Activated T-helper 1 cell treated with anti-CD3 and anti-CD28 coated beads, Interleukin-12 subunit alpha, Interleukin-12 subunit beta, Interleukin-2, Interleukin-4 antibody, amounts not matched to agents 30 ng/mL and 10 ng/mL and 1 ng/mL, durations not matched to agents 14 hours and 24 hours and 36 hours (primary cell): Measurements from ENCODE around the gene CIDEC. TPM values are rescaled to one million over a fixed set of nuclear protein-coding genes. Genes with fewer than 3 reads are reported as not detected.
"Not testable (repeated sequence)": the region's sequence is repeated elsewhere in the genome, so short reads cannot be mapped to it uniquely, and the experiment has no call there.

Source experiments
- DNase-seq: peaks from one replicate; pipeline ENCODE4 v3.0.0; 2021; ENCODE audit warnings: low spot score
- H3K27ac Mint-ChIP-seq: one replicate; pipeline ENCODE4 v1.8.0; 2021; ENCODE audit warnings: mild to moderate bottlenecking, mixed read lengths
- H3K27me3 Mint-ChIP-seq: one replicate; pipeline ENCODE4 v1.8.0; 2022; ENCODE audit warnings: mild to moderate bottlenecking, moderate library complexity, mixed read lengths; ENCODE audit not compliant: insufficient read depth
- H3K36me3 Mint-ChIP-seq: one replicate; pipeline ENCODE4 v1.8.0; 2021; ENCODE audit warnings: low read depth, mixed read lengths
- H3K4me1 Mint-ChIP-seq: one replicate; pipeline ENCODE4 v1.8.0; 2021; ENCODE audit warnings: low read depth, mixed read lengths
- H3K4me3 Mint-ChIP-seq: one replicate; pipeline ENCODE4 v1.8.0; 2021; ENCODE audit warnings: mild to moderate bottlenecking, moderate library complexity, mixed read lengths
- H3K9me3 Mint-ChIP-seq: one replicate; pipeline ENCODE4 v1.8.0; 2021; ENCODE audit warnings: mixed read lengths
- intact Hi-C: fragments of 100-400 bp; cut with micrococcal nuclease; formaldehyde crosslinking; loops from one replicate; pipeline ENCODE4 v1.15.1; 2024
- total RNA-seq: library from RNA; stranded (reverse); gene quantifications from 2 replicates; pipeline ENCODE4 v1.2.3, GENCODE V29; 2022

The CIDEC gene
- total RNA-seq, 1 donor from 2014 or later, result not detected

DNA sequence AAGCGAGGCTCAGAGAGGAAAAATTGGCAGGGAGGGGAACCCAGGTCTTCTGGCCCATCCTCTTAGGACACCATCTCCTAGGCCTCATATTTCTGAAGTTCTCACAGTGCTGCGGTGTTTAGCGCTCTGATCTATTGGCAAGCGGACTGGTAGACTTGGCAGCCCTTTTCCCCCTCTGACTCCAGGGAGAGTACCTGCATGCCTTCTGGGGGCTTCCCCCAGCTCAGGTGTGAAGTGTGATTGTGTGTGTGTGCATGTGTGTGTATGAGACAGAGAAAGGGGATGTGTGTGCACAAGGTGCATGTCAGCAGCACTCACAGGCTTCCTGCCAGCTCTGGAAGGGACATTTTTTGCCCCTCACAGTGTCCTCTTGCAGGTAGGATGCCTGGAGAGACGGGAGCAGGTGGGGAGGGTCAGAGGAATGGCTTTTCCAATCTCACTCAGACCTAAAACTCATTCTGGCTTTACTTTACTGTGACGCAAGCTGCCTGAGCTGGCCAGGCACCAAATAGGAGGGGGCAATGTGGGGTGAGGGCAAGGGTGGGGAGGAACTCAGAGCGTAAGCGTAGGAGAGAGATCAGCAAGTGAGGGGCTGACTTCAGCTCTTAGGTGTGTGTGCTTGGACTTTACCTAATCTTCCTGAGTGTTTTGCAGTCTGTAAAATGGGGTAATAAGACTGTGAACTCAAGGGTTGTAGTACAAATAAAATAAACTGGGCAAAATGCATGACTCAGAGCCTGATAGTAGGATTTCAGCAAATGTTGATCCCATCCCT lies 18.6 kb upstream of the CIDEC start:
- Mint-ChIP-seq H3K9me3 (no peaks in the 10 kb centered on the region), H3K36me3 (peaks cover 16% of the 10 kb centered on the region), H3K4me3 (no peak overlapping the region), H3K27me3 (no peaks in the 10 kb centered on the region), H3K4me1 (peaks cover 56% of the 10 kb centered on the region), H3K27ac (no peak overlapping the region)
- intact Hi-C loops, result no loop called here
- no peak for DNase-seq

DNA sequence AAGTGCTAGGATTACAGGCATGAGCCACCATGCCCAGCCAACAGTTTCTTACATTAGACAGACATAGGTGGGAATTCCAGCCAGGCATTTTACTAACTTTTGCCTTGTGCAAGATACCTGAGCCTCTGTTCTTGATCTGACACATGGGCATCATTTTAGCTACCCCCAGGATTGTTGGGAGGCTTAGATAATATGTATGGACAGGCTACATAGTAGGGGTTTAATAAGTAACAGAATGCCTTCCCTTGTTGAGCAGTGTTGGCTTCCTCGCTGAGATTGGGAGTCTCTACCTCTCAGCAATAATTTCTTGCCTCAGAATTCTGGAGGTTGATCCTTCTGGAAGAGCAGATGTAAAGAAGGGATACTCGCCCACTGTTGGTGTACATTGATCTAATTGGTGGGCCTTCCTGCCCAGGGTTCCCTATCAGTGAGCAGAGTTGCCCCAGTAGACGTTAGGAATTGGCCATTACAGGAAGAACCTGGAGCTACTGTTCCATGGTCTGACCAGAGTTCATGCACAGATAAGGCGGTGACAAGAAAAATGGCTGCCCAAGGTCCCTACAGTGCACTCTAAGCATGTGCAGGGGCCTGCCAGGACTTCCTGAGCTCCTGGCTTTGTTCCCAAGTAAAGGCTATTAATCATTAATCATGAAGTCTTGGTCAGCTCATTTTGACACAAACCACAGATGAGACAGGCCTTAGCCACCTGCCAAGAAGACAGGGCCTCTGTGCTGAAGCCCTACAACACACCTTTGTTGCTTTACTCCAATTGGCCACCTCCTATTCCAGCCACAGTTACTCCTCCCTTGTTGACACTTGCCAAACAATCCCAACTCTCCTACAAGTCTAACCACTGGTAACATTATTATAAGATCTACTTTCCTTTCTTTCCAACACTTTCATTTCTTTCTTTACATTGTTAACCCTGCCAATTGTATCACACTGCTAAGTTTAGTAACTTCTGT lies 17.6 kb upstream of the CIDEC start:
- H3K4me1 Mint-ChIP-seq, result peaks cover 53% of the 10 kb centered on the region
- intact Hi-C loops, result no loop called here
- H3K27ac Mint-ChIP-seq, result no peak overlapping the region
- no peak overlapping the region for H3K4me3 Mint-ChIP-seq
- no peaks in the 10 kb centered on the region for H3K9me3 Mint-ChIP-seq
- H3K36me3 Mint-ChIP-seq, result peaks cover 23% of the 10 kb centered on the region
- DNase-seq, result no peak
- no peaks in the 10 kb centered on the region for H3K27me3 Mint-ChIP-seq

DNA sequence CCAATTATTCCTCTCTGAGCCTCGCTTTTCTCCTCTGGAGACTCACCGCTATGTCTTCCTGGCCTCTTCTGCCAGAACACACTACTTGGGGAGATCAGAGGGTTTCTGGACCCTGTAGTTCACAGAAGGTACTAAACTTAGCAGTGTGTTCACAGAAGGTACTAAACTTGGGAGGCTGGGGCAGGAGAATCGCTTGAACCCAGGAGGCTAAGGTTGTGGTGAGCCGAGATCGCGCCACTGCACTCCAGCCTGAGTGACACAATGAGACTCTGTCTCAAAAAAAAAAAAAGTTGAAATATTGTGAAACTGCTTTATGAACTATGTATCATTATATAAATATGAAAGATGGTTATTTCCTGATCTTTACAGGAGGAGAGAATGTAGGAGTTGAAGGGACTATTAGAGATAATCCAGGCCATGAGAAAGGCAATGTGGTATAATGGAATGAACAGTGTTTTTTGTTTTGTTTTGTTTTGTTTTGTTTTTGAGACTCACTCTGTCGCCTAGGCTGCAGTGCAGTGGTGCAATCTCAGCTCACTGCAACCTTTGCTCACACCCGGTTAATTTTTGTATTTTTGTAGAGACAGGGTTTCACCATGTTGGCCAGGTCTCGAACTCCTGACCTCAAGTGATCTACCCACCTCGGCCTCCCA lies 16.8 kb upstream of the CIDEC start:
- H3K4me3 Mint-ChIP-seq, intact Hi-C loops, DNase-seq, H3K9me3 Mint-ChIP-seq, H3K27me3 Mint-ChIP-seq: not testable (repeated sequence)
- peaks cover 30% of the 10 kb centered on the region for H3K36me3 Mint-ChIP-seq
- peaks cover 51% of the 10 kb centered on the region for H3K4me1 Mint-ChIP-seq
- H3K27ac Mint-ChIP-seq, result peak overlapping the region; percentile 25

DNA sequence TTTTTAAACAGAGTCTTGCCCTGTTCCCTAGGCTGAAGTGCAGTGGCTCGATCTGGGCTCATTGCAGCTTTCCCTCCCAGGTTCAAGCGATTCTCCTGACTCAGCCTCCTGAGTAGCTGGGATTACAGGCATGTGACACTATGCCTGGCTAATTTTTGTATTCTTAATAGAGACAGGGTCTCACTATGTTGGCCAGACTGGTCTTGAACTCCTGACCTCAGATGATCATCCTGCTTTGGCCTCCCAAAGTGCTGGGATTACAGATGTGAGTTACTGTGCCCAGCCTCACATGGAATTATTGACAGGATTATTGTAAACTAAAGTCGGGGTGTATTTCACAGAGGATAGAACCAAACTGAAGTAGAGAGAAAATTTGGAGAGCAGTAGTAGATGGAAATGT lies 15.7 kb upstream of the CIDEC start:
- H3K9me3 Mint-ChIP-seq, intact Hi-C loops: not testable (repeated sequence)

DNA sequence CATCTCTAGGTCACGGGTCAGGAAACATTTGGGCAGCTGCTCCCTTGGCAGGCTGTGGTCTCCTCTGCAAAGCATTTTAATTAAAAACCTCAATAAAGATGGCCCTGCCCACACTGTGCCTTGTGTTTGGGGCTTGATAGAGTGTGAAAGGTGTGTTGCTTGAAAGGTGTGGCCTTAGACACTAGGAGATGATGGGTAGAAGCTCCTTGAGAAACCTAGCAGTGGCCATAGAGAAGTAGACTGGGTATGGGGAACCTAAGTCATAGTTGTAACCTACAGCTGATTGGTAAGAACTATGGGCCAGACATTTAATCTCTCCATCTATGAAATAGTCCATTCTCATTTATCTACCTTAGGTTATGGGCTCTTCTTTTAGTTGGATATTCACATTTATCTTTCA lies 13.7 kb upstream of the CIDEC start:
- Mint-ChIP-seq H3K4me3 (no peak overlapping the region), H3K9me3 (no peaks in the 10 kb centered on the region), H3K27me3 (no peaks in the 10 kb centered on the region), H3K27ac (peak overlapping the region; percentile 43), H3K36me3 (peaks cover 37% of the 10 kb centered on the region), H3K4me1 (peaks cover 50% of the 10 kb centered on the region)
- intact Hi-C loops, result loop anchor here (5.0 kb wide), 3 partner anchors 249 to 931 kb away; partner anchors contain the start of genes RAD18, SETD5 and VHL
- DNase-seq, result no peak

More for the DNA sequence above, 15.7 kb upstream of the CIDEC start:
- H3K27ac Mint-ChIP-seq, DNase-seq, H3K27me3 Mint-ChIP-seq, H3K4me3 Mint-ChIP-seq: not testable (repeated sequence)
- Mint-ChIP-seq H3K36me3 (peaks cover 36% of the 10 kb centered on the region), H3K4me1 (peaks cover 41% of the 10 kb centered on the region)

DNA sequence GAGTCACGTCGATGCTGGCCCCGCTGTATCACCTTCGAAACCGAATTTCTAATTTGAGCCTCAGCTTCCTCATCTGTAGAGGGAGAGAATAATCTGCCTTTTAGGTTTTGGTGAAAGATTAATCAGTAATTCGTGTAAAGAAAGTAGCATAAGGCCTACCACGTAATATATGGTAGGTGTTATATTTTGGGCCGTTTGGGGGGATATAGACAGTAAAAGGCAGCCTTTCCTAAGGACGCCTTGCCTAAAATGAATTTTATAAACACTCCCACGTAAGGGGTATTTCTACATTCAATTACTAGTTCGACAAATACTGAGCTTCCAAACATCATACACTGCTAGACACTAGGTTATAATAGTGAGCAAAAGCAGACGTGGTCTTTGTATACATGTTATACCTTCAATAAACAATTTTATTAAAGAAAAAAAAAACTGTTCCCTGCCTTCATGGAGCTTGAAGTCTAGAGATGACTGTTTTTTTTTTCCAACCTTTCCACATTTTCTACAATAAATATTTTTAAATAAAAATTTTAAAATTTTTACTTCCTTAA lies 11.1 kb upstream of the CIDEC start:
- intact Hi-C loops, result loop anchor here (5.0 kb wide), 3 partner anchors 251 to 929 kb away; partner anchors contain the start of genes RAD18, SETD5 and VHL
- H3K4me1 Mint-ChIP-seq, result peaks cover 36% of the 10 kb centered on the region

DNA sequence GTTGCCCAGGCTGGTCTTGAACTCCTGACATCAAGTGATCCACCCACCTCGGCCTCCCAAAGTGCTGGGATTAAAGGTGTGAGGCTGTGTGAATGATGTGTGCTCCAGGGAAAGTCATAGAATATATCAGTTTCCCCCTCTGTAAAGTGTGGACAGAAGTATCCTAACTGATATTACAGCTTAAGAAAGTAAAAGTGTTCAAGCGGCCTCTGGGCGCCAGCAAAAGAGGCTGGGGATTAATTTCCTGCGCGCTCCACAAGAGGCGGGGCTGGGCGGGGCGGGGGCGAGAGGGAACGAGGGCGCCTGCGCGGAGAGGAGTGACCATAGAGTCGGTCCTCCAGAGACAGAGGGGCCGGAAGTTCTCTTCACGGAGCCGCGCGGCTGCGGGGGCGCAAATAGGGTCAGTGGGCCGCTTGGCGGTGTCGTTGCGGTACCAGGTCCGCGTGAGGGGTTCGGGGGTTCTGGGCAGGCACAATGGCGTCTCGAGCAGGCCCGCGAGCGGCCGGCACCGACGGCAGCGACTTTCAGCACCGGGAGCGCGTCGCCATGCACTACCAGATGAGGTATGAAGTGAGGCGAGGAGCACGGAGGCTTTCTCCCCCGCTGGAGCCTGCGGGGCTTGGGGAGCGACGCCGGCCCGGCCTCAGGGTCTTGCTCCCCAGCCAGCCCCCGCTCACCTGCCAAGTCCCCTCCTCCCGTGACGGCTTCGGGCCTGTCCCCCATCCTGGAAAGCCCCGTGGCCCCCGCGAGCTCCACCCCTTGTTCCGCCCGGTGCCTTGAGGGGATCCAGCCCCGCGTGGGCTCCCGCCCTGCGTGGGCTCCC lies 10.4 kb upstream of the CIDEC start, which contains the start of gene JAGN1:
Gene JAGN1, plus strand, starts transcription at position 362 of the 823 bp plus-strand sequence. Its CDS starts 113 bp downstream, at position 475.
- Mint-ChIP-seq H3K27me3 (no peaks in the 10 kb centered on the region), H3K9me3 (no peaks in the 10 kb centered on the region), H3K36me3 (peaks cover 36% of the 10 kb centered on the region), H3K4me3 (peak within 1 kb of the TSS; percentile 97), H3K4me1 (peaks cover 36% of the 10 kb centered on the region), H3K27ac (peak within 1 kb of the TSS; percentile 98)
- DNase-seq, result peak; percentile 82
- intact Hi-C loops, result loop anchor here (1.0 to 5.0 kb wide), 17 partner anchors 12 to 928 kb away; partner anchors contain the start of genes BRPF1, FANCD2, IL17RE and MTMR14

More for the DNA sequence above, 11.1 kb upstream of the CIDEC start:
- Mint-ChIP-seq H3K9me3 (no peaks in the 10 kb centered on the region), H3K27ac (peak overlapping the region; percentile 98), H3K36me3 (peaks cover 36% of the 10 kb centered on the region), H3K4me3 (peak overlapping the region; percentile 97), H3K27me3 (no peaks in the 10 kb centered on the region)
- DNase-seq, result no peak

DNA sequence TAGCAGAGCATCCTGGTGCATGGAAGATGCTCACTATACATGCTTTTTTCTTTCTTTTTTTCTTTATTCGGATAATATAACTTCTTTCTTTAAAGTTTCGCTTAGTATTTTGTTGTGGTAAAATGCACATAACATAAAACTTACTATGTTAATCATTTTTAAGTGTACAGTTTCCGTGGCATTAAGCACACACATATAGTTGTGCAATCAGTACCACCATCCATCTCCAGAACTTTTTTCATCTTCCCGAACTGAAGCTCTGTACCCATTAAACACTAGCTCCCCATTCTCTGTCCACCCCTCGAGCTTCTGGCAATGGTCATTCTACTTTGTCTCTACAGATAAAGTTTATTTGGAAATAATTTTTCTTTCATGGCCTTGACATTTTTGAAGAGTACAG lies 9.4 kb upstream of the CIDEC start:
- Mint-ChIP-seq H3K27ac (no peak overlapping the region), H3K36me3 (peaks cover 28% of the 10 kb centered on the region), H3K9me3 (no peaks in the 10 kb centered on the region), H3K4me3 (peak overlapping the region; percentile 97), H3K27me3 (peaks cover 6% of the 10 kb centered on the region), H3K4me1 (peaks cover 28% of the 10 kb centered on the region)
- no peak for DNase-seq
- intact Hi-C loops, result no loop called here

DNA sequence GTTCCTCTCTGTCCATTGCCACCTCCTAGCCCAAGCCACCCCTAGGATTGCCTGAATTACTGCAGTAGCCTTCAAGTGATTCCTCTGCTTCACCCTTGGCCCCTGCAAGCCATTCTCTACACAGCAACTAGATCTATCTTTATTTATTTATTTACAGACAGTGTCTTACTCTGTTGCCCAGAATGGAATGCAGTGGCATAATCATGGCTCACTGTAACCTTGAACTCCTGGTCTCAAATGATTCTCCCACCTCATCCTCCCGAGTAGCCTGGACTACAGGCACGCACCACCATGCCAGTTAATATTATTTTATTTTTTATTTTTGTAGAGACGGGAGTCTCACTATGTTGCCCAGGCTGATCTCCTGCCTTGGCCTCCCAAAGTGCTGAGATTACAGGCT lies 8.5 kb upstream of the CIDEC start:
- no peak overlapping the region for H3K27ac Mint-ChIP-seq
- no peaks in the 10 kb centered on the region for H3K9me3 Mint-ChIP-seq
- DNase-seq, result no peak
- peaks cover 21% of the 10 kb centered on the region for H3K36me3 Mint-ChIP-seq
- intact Hi-C loops, result no loop called here
- no peak overlapping the region for H3K4me3 Mint-ChIP-seq
- H3K4me1 Mint-ChIP-seq, result peaks cover 20% of the 10 kb centered on the region
- H3K27me3 Mint-ChIP-seq, result peaks cover 6% of the 10 kb centered on the region

DNA sequence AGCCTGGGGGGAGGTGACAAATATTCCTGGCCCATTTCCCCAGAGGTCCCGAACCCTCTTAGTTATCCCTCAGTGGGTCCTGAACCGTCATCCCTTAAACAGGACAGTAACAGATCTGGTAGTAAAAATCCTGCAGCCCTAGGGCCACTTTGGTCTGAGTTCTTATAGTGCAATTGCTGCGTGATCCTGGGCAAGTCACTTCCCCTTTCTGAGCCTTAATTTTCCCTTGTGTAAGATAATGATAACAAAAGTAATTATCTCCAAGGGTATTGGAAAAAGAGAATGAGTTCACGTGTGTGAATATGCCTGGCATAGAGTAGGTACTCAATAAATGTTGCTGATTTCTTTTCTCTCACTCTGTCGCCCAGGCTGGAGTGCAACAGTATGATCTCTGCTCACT lies 7.4 kb upstream of the CIDEC start:
- Mint-ChIP-seq H3K36me3 (peaks cover 12% of the 10 kb centered on the region), H3K9me3 (no peaks in the 10 kb centered on the region), H3K4me1 (peaks cover 12% of the 10 kb centered on the region), H3K4me3 (no peak overlapping the region), H3K27me3 (peaks cover 6% of the 10 kb centered on the region), H3K27ac (no peak overlapping the region)
- intact Hi-C loops, result no loop called here
- no peak for DNase-seq

DNA sequence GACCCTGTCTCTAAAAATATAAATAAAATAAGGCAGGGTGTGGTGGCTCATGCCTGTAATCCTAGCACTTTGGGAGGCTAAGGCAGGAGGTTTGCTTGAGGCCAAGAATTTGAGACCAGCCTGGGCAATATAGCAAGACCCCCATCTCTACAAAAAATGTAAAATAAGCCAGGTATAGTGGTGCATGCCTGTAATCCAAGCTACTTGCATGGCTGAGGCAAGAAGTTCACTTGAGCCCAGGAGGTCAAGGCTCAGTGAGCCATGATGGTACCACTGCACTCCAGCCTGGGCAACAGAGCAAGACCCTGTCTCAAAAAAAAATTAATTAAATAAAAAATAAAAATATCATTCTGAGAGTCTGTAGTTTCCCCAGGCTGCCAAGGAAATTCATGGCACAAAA lies 6.3 kb upstream of the CIDEC start:
- intact Hi-C loops, result no loop called here

More for the DNA sequence above, 6.3 kb upstream of the CIDEC start:
- Mint-ChIP-seq H3K9me3 (no peaks in the 10 kb centered on the region), H3K27me3 (peaks cover 6% of the 10 kb centered on the region), H3K4me1 (peaks cover 9% of the 10 kb centered on the region), H3K36me3 (peaks cover 5% of the 10 kb centered on the region), H3K4me3 (no peak overlapping the region), H3K27ac (no peak overlapping the region)
- DNase-seq, result no peak
